A673 (cell line): ENCODE data around the gene OSTF1.

ENCODE experiments used
- CTCF ChIP-seq: fragments of 300-800, 200-600 bp; sonication (generic); conservative IDR thresholded peaks from 2 replicates; pipeline ENCODE4 v1.5.1; 2017; ENCODE audit warnings: low read depth, mild to moderate bottlenecking, antibody characterized with exemption, low read length, moderate library complexity, mixed read lengths
- EZH2 ChIP-seq: fragments of 200-600 bp; sonication (generic); IDR thresholded peaks from 2 replicates; pipeline ENCODE4 v1.6.1; 2017; ENCODE audit warnings: borderline replicate concordance, low read depth, mild to moderate bottlenecking, mixed read lengths, antibody characterized with exemption, low read length; ENCODE audit not compliant: poor library complexity, severe bottlenecking

- TF ChIP-seq EZH2: no peak
- no peak for TF ChIP-seq CTCF
These were observed 76.3 kb downstream of the OSTF1 start for GRCh38 chr9:75164573-75164972.
